Measurements from ENCODE around the gene KRTAP12-1.

- TF ChIP-seq POLR2AphosphoS5 (IDR thresholded peaks at IDR 0.05; ENCODE audit: low read depth) (no peak), CTCF (IDR thresholded peaks at IDR 0.05; ENCODE audit: insufficient read depth, low read length) (no peak)
Measured at GRCh38 chr21:44666401-44667320, 15.3 kb downstream of the KRTAP12-1 start, which contains the start of gene KRTAP12-2.

Data from HL-60 (cell line).